PC-3 (cell line): Measurements from ENCODE around the gene SQOR.

Experiments
- CTCF ChIP-seq: fragments of 300-600 bp; sonication (generic); conservative IDR thresholded peaks from 2 replicates; pipeline ENCODE4 v1.5.1; 2017; ENCODE audit warnings: antibody characterized with exemption, low read depth, mild to moderate bottlenecking, low read length
- EZH2 ChIP-seq: fragments of 300-600 bp; sonication (generic); IDR thresholded peaks from one replicate; pipeline ENCODE4 v1.6.1; 2017; ENCODE audit warnings: antibody characterized with exemption, mild to moderate bottlenecking, low read length; ENCODE audit not compliant: unreplicated experiment

DNA sequence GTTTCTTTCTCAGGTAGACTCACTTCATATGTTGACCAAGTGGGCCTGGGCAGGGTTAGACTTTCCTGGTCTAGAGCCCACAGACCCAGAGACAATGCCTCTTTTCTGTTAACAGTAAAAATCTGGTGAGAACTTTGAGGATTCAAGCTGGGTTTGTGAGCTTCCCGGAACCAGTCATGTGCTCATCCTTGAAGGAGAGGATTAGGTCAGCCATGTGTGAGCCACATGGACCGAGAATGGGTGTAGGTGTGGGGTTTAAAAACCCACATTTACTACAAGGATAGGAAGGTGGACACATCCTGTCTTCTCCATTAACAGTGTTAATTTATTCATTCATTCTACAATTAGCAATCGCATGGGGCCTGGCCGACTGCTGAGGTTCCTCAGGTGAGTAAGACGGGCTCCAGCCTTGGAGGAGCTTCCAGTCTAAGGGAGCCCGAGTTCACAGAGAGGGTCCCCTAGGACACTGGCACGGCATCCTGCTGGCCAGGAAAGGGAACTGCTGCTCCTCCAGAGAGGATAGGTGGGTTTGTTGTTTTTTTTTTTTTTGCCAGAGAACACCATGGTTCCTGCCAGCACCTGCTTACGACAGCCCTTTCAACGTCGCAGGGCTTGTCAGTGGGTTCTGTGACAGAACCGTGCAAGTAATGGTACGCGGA lies 69.0 kb downstream of the SQOR start:
- TF ChIP-seq EZH2: no peak
- no peak for TF ChIP-seq CTCF
